Endothelial cell of umbilical vein (primary cell): Measurements from ENCODE around the gene SOX15.

ENCODE experiments used
- POLR2A ChIP-seq: IDR thresholded peaks from 2 replicates; pipeline ENCODE4 v1.6.1; 2012; ENCODE audit warnings: low read depth, mild to moderate bottlenecking, control low read depth, low read length
- TF ChIP-seq, protein P1 (sequence below), 2 donors: IDR thresholded peaks; 1 replicate in 1 of 2; 2 replicates in 1 of 2; pipeline ENCODE4 v1.5.1; 2011; ENCODE audit warnings: low read length in 2 of 2, mild to moderate bottlenecking in 2 of 2, moderate library complexity in 2 of 2, control low read depth in 1 of 2, inconsistent platforms in 1 of 2, low read depth in 1 of 2; ENCODE audit not compliant: insufficient read depth in 1 of 2; ENCODE audit errors: extremely low read depth in 1 of 2

- TF ChIP-seq, protein P1, sequence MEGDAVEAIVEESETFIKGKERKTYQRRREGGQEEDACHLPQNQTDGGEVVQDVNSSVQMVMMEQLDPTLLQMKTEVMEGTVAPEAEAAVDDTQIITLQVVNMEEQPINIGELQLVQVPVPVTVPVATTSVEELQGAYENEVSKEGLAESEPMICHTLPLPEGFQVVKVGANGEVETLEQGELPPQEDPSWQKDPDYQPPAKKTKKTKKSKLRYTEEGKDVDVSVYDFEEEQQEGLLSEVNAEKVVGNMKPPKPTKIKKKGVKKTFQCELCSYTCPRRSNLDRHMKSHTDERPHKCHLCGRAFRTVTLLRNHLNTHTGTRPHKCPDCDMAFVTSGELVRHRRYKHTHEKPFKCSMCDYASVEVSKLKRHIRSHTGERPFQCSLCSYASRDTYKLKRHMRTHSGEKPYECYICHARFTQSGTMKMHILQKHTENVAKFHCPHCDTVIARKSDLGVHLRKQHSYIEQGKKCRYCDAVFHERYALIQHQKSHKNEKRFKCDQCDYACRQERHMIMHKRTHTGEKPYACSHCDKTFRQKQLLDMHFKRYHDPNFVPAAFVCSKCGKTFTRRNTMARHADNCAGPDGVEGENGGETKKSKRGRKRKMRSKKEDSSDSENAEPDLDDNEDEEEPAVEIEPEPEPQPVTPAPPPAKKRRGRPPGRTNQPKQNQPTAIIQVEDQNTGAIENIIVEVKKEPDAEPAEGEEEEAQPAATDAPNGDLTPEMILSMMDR (IDR thresholded peaks at IDR 0.05; ENCODE audit: extremely low read depth in 1 of 2, insufficient read depth in 1 of 2, low read depth in 1 of 2, low read length in 2 of 2), result no peak
- TF ChIP-seq POLR2A, result no peak
Measured at GRCh38 chr17:7586673-7587419, 3.0 kb downstream of the SOX15 start.
